Measurements from ENCODE around the gene LRWD1.
"Not testable (repeated sequence)": the region's sequence is repeated elsewhere in the genome, so short reads cannot be mapped to it uniquely, and the experiment has no call there.

LRWD1 gene

DNA sequence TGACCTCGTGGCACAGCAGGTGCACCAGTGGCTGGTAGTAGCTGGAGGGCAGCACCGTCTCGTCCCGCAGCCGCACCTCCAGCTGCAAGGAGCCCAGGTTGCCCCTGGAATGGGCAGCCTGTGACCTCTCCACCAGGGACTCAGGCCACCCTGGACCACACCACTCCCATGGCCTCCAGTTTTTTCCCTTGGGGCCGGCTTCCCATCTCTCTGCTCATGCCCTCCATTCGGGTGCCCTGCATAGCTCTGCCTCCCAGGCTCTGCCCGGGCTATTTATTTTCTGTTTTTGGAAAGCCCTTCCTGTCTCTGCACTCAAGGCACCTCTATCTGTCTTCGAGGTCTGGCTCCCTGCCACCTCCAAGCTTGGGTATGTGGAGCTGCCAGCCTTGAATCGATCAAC is 32.1 kb downstream of the LRWD1 start:
- DNase-seq (ENCODE audit: low read depth), result not testable (repeated sequence)

DNA sequence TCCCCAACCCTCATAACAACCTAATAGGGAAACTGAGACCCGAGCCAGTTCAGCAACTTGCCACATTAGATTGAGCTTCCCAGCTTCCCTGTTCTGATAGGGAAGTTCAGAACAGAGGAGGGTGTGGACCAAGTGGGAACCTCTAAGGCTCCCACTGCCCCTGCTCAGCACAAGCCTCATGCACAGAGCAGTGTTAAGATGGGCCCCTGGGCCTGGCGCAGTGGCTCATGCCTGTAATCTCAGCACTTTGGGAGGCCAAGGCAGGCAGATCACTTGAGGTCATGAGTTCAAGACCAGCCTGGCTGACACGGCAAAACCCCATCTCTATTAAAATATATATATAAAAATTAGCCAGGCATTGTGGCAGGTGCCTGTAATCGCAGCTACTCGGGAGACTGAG is 32.5 kb downstream of the LRWD1 start:
- DNase-seq (ENCODE audit: low read depth), result not testable (repeated sequence)

DNA sequence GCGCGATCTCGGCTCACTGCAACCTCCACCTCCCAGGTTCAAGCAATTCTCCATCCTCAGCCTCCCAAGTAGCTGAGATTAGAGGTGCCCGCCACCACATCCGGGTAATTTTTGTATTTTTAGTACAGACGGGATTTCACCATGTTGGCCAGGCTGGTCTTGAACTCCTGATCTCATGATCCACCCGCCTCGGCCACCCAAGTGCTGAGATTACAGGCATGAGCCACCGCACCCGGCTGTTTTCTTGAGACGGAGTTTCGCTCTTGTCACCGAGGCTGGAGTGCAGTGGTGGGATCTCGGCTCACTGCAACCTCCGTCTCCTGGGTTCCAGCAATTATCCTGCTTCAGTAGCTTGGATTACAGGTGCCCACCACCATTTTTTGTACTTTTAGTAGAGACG is 33.5 kb downstream of the LRWD1 start:
- DNase-seq (ENCODE audit: low read depth), result not testable (repeated sequence)

DNA sequence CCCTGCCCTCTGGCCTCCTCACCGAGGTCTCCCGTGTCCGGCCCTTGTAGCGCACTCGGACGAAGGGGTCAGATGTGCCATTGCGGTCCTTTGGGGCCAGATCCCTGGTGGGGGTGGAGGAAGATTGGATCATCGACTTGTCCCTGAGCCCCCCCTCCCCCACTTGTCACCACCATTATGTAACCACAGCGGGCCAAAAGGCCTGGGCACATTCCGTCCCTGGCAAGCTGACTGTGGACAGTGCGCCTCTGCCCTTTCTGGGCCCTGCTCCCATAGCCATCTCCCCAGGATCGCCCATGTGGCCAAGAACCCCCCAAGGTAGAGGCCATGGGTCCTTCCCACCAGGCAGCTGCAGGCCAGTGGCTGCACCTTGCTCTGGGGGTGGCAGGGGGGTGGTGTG is 38.4 kb downstream of the LRWD1 start:
- not testable (repeated sequence) for DNase-seq (ENCODE audit: low read depth)

DNA sequence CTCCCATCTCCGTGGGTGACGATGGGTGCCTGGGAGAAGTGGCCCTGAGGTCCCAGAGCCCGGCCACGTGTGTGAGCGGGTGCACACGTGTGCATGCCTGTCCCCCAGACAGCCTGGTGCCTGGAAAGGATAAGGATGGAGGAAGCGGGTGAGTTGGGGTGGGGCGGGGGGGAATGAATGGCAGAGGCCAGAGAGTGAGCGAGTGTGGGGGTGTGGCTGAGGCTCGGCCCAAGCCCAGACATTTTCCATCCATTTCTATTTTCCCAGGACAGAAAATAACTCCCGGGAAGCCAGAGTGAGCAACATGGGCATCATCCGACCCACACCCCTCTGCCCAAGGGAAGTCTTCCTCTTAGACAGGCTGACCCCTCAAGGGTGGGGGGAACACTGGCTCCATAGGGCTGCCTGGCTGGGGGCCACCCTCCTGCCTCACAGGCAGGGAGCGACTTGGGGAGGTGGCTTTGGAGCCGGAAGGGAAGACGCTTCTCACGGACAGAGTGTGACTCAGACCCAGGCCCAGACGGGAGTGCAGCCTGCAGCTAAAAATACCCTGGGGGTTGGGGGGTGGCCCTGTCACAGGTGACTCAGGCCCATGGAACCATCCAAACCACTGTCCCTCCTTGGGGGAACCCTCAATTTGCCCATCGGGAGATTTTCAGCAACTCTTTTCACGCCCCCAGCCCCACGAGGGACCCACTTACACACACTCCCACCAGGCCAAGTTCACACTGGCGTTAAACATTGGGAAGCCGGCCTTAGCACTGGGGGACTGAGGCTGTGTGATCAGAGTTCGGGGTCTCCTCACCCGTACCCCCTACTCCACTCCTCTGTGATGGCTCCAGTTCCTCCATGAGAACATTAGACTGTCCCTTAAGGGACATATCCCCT is 40.8 kb downstream of the LRWD1 start:
- DNase-seq (ENCODE audit: low read depth), result not testable (repeated sequence)

DNA sequence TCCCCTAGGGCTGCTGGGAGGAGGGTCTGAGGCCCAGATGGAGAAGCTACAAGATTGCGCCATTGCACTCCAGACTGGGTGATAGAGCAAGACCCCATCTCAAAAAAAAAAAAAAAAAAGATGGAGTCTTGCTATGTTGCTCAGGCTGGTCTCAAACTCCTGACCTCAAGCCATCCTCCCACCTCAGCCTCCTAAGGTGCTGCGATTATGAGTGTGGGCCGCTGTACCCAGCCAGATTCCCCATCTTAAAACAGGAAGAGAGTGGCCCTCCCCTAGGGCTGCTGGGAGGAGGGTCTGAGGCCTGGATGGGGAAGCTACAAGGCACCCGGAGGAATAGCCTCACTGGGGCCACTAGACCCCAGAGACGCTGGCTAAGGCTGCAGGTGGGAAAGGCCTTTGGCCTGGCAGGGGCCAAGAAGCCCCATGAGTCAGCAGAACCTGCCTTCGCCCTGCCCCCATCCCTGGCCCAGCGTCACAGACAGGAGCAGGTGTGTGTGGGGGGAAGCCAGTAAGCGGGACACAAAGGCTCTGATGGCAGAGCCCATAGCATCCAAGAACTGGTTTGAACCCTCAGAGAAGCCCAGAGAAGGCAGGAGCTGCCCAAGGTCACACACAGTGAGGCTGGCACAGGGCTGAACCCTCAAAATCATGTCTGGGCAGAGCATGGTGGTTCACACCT is 42.8 kb downstream of the LRWD1 start:
- not testable (repeated sequence) for DNase-seq (ENCODE audit: low read depth)

DNA sequence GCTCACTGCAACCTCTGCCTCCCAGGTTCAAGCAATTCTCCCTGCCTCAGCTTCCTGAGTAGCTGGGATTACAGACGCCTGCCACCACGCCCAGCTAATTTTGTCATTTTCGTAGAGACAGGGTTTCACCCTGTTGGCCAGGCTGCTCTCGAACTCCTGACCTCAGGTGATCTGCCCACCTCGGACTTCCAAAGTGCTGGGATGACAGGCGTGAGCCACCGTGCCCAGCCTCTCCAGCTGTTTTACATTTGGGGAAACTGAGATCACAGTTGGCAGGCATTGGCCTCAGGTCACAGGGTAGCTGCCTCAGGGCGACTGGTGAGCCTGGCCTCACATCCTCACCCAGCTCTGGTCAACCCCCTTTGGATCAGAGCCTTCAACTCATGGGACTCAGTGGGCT is 45.8 kb downstream of the LRWD1 start:
- DNase-seq (ENCODE audit: low read depth), result not testable (repeated sequence)

DNA sequence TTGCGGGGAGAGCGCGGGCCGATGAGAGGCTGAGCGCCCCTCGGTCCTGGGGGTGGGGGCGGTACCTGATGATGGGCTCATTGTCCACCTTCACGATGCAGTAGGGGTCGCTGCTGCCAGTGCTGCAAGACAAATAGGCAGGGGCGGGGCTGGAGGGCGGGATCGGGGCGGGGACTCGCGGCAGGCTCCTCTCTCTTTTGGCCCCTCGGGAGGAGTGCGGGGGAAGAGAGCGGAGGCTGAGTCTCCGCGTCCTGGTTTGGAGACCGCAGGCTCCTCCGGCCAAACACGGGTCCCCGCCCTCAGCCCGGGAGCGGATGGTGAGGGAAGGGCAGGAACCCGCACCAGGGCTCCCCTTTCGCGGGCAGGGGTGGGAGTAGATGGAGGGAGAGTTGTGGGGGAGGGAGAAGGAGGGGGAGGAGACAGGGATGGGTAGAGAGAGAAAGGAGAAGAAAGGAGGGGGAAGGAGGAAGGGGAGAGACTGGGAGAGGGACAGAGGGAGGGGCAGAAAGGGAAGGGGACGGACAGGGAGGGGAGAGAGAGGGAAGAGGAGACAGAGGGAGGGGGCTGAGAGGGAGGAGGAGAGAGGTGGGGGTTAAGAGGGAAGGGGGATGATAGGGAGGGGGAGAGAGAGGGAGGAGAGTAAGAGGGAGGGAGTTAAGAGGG is 47.2 kb downstream of the LRWD1 start:
- DNase-seq (ENCODE audit: low read depth), result not testable (repeated sequence)

DNA sequence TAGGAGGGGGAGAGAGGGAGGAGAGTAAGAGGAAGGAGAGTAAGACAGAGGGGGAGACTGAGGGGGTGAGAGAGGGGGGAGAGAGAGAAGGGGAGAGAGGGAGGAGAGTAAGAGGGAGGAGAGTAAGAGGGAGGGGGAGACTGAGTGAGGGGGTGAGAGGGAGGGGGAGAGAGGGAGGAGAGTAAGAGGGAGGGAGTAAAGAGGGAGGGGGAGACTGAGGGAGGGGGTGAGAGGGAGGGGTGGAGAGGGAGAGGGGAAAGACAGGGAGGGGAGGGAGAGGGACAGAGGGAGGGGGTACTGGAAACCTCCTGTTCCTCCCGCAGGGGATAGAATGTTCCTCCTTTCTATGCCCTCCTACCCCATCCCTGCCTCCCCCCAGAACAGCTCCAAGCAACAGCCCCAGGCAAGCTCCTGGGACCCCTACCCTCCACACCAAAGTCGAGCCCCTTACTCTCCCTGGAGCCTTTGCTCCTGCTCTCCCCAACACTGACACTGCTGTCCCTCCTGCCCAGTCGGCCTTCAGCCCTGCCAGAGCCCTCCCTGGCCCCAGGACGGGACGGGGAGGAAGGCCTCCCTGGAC is 47.9 kb downstream of the LRWD1 start:
- DNase-seq (ENCODE audit: low read depth), result not testable (repeated sequence)

DNA sequence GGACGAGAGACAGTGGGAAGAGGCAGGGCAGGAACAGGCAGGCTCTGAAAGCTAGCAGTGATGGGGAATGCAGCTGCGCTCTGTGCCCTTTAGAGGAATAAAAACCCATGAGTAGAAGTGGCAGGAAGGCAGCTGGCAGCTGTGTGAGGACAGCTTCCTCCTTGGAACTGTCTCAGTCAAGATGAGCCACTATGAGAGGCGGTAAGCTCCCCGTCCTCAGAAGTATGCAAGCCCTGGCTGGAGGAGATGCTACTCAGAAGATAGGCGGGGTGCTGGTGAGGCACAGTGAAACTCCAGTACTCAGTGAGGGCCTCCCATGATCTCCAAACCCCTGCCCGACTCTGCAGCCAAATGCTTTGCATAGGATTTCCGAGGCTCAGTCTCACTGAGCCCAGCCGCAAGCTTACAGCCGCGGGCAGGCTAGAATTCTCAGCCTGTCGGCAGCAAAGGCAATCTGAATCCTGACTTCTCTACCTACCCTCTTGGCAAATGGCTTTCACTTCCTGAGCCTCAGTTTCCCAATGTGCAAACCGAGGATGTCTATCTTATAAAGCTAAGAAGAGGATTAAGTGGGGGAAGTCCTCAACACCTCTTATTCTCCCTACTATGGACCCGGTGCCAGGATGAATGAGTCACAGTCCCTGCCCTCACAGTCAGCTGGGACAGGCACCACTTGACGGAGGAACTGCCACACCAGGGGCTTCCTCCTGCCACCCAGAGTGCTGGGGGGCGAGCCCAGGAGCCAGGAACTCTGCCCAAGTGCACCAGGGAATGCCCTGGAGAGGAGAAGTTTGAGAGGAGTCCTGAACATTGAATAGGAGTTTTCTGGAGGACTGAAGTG is 50.3 kb downstream of the LRWD1 start:
- DNase-seq (ENCODE audit: low read depth), result not testable (repeated sequence)

DNA sequence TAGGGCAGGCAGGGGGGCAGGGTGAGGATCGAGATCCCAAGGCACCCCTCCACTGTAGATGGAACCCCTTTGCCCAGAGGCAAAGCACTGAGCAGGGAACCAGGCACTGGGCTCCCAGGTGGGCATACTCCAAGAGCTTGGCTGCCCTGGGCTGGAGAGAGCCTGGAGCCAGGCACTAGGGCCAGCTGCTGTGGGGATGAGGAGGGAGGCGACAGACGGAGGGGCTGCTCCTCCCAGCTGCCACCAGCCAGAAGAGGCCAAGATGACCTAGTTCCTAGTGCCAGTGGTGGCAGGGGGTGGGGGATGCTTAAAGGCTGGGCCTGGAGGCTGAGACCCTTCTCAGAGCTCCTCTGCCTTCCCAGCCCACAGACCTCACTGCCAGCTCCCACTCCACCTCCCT is 51.1 kb downstream of the LRWD1 start:
- not testable (repeated sequence) for DNase-seq (ENCODE audit: low read depth)

DNA sequence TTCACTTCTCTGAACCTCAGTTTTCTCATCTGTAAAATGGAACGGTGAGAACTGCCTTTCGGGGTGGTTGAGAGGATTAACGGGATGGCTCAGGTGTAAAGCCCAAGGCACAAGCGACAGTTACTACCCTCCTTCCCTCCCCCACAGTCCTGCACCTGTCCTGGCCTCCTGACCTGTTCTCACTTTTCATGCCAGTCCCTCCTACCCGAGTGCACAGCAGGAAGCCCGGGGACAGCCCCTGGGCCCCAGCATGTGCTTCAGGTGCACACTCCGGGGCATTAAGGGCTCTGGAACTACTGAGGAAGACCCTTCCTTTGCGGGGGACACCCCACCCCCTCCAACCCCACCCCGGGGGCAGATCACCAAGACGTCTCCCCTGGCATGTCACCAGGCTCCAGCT is 52.2 kb downstream of the LRWD1 start:
- DNase-seq (ENCODE audit: low read depth), result not testable (repeated sequence)

DNA sequence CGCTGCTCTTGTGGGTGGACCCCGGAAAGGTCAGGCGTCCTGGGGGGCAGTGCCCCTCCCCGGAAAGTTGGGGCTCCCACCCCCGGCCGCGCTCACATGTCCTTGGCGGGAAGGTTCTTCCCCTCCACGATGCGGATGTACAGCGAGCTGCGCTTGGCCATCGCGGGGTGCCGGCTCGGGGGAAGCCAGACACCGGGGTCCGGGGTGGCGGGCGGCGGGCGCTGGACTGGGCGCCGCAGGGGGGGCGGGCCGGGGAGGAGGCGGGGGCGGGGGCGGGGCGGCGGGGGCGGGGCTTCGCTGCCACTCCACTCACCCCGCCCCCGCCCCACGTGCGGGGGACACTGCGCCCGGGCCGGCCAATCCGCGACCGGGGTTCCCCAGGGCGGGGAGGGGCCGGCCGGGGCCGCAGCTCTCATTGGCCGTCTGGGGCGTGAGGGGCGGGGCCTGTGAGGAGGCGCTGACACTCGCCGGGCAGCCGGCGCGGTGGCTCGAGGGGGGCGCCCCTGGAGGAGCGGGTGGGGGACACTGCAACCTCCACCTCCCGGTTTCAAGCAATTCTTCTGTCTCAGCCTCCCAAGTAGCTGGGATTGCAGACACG is 52.9 kb downstream of the LRWD1 start, which contains the start of gene RASA4B:
Gene RASA4B (minus strand): TSS at position 228 of the 598 bp plus-strand sequence. CDS start 67 bp downstream, at position 161.
- DNase-seq (ENCODE audit: low read depth), result not testable (repeated sequence)

DNA sequence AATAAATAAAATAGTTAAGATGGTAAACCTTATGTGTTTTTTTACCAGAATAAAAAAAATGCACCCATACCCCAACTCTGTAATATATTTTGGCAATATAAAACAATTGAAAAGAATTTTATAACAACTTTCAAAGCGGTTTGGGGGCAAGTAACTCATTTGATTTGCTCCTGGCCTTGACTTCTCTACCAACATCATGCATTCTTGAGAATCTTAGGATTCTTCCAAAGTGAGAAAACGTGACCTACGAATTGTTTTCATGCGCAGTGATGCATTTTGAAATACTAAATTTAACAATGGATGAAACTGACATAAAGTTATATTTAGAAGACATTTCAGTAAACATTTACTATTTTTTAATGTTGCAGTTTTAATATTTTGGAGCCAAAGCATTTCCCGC is 56.0 kb downstream of the LRWD1 start:
- DNase-seq (ENCODE audit: low read depth), result not testable (repeated sequence)

Measured in stimulated activated CD8-positive, alpha-beta memory T cell treated with anti-CD3 and anti-CD28 coated beads, Interleukin-12 subunit alpha, Interleukin-12 subunit beta, amount 100 ng/mL, for 1 hour (primary cell).